ENCODE results near the gene ELOVL2.

DNA sequence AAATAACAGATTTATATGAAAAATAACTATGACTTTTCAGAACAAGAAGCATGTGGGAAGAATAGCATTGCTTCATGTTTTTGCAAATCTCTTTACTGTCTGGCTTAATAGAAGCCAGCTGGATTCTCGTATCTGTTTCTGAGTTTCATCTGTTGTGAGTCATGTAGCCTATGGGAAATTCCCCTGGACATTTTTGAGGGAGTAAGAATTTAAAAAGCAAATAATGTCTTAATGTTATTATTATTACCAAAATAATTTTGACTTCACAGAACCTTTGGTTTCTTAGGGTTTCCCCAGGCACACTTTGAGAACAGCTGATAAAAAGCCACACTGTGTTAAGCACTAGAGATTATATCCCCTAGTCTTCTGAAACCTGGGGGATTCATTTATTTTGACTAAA is 81.4 kb downstream of the ELOVL2 start:
- no peak for TF ChIP-seq CTCF (IDR thresholded peaks at IDR 0.05)
- TF ChIP-seq POLR2A (IDR thresholded peaks at IDR 0.05): no peak

Data from body of pancreas (tissue), 4 donors.